Heart right ventricle (tissue), 16 donors: Measurements from ENCODE around the gene MAP4K4. TPM values are rescaled to one million over a fixed set of nuclear protein-coding genes. Genes with fewer than 3 reads are reported as not detected.

Experiments
- ATAC-seq, 8 donors: fragments of 200-7000 bp; cut with Tn5 transposase; one replicate each; pipeline ENCODE4 v1.9.1; 2020; ENCODE audit warnings: mild to moderate bottlenecking in 8 of 8, moderate library complexity in 8 of 8, moderate number of reproducible peaks in 1 of 8
- DNase-seq, 2 donors: peaks; one replicate each; pipeline ENCODE4 v3.0.0-alpha.2; 2020
- H3K27ac ChIP-seq, 10 donors: fragments of 200-600 bp; sonication (generic) in 2 of 10; one replicate each; pipeline versions ENCODE4 v1.5.0 to v1.8.0; 2020 to 2022; ENCODE audit warnings: mild to moderate bottlenecking in 3 of 10
- H3K27me3 ChIP-seq, 7 donors: fragments of 200-600 bp; one replicate each; pipeline ENCODE4 v1.8.0; 2021 to 2022; ENCODE audit warnings: mild to moderate bottlenecking in 2 of 7
- H3K36me3 ChIP-seq, 9 donors: fragments of 200-600 bp; sonication (generic) in 1 of 9; one replicate each; pipeline versions ENCODE4 v1.5.0 to v1.8.0; 2020 to 2022; ENCODE audit warnings: mild to moderate bottlenecking in 2 of 9
- H3K4me1 ChIP-seq, 9 donors: fragments of 200-600 bp; sonication (generic) in 1 of 9; one replicate each; pipeline versions ENCODE4 v1.5.0 to v1.8.0; 2020 to 2022; ENCODE audit warnings: mild to moderate bottlenecking in 4 of 9
- H3K4me3 ChIP-seq, 10 donors: fragments of 200-600 bp; sonication (generic) in 2 of 10; one replicate each; pipeline versions ENCODE4 v1.5.0 to v1.8.0; 2020 to 2022; ENCODE audit warnings: mild to moderate bottlenecking in 7 of 10, moderate library complexity in 2 of 10
- H3K9me3 ChIP-seq, 11 donors: fragments of 200-600 bp in 10 of 11; sonication (generic) in 2 of 11; one replicate each; pipeline versions ENCODE4 v1.5.0 to v1.8.0; 2013 to 2022; ENCODE audit warnings: mild to moderate bottlenecking in 2 of 11, control low read depth in 1 of 11, moderate library complexity in 1 of 11
- WGBS, 2 donors: extraction: QIAGEN DNeasy Blood & Tissue Kit; methylation state at CpG; one replicate each; pipeline ENCODE4 v1.1.7; 2013; ENCODE audit warnings: inconsistent platforms in 1 of 2; 5-methylcytosine and 5-hydroxymethylcytosine counted together
- intact Hi-C, 10 donors: fragments of 100-400 bp; cut with DNase I; formaldehyde crosslinking; loops; one replicate each; pipeline versions ENCODE4 v1.11.1 to v1.14.2; 2022
- polyA plus RNA-seq, 2 donors: library from polyadenylated mRNA; stranded (reverse); fragments of 200-250 nt; gene quantifications; one replicate each; pipeline ENCODE4 v1.2.3, GENCODE V29; 2013
- total RNA-seq, 10 donors: library from RNA; stranded (reverse); fragmentation: NEBNext Ultra II Directional in 3 of 10; extraction: Animal tissue kit (Norgen Biotek cat#: 25700) in 3 of 10; gene quantifications; one replicate each; pipeline versions ENCODE4 v1.2.1 to v1.2.4, GENCODE V29; 2021 to 2023
- TF ChIP-seq, protein P1 (sequence below), 9 donors: fragments of 200-600 bp; sonication (generic) in 2 of 9; IDR thresholded peaks; one replicate each; pipeline versions ENCODE4 v1.5.0 to v1.8.0; 2021 to 2022; ENCODE audit warnings: antibody characterized with exemption in 9 of 9, mild to moderate bottlenecking in 5 of 9, moderate library complexity in 1 of 9
- donor health status: Arrhythmogenic right ventricular cardiomyopathy.
- donor health status: ischemic (EF 13 %, LVEDD 7.1; RV severe dilation, severe dysfunction).
- donor health status: healthy with polysubstance abuse.
- donor health status: DM: no; HTN: yes; CAD: no.
- donor health status: DM: no; HTN: no; CAD: no.
- donor health status: ischemic (EF 25% LVEDD 6.9; RV normal size, moderate dysfunction).
- donor health status: ischemic (EF 25% LVEDD 5.7; RV mildly dilated, moderate dysfunction).
- donor health status: healthy.
- donor health status: DM: yes; HTN: yes; CAD: no.
- donor health status: Ischemic cardiomyopathy.
- donor health status: ischemic (EF 35%, LVEDD 5.7; RV mildly dilated, moderate dysfunction).
- donor health status: nonischemic (EF 11% LVEDD 7.7; RV severe dilation, severe dysfunction).
- donor health status: DM: yes; HTN: yes; CAD: no.
- donor health status: PGD.
- donor health status: ischemic (EF 29% LVEDD 5.4; RV normal size, mild dysfunction).
- donor health status: nonischemic (EF 23%, LVEDD 6.1; RV moderate dilation, normal function).

The MAP4K4 gene
- total and polyA plus RNA-seq, 12 donors = 44.3 to 116 (median 86.1) TPM

DNA sequence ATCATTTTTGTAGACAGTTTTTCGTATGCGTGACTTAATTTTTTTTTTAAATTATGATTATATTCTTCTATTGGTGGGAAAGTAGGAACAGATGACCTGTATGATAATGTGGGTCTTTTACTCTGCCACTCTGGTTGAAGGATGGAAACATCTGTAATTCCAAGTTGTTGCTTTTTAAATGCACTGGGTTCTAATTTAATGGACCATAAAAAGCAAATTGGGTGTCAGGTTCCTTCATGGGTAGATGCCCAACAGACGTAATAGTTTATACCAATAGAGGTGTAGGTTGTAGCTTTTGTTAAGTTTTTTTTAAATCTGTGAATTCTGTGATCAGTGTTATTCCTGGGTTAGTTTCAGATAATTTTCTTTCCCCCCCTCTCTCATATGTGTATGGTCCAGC lies 117.6 kb downstream of the MAP4K4 start:
- peak overlapping the region in 1 of 10 donors; percentile 10 for H3K27ac ChIP-seq
- peaks cover 8 to 93% (median 70%) of the 10 kb centered on the region in 9 donors for H3K4me1 ChIP-seq

DNA sequence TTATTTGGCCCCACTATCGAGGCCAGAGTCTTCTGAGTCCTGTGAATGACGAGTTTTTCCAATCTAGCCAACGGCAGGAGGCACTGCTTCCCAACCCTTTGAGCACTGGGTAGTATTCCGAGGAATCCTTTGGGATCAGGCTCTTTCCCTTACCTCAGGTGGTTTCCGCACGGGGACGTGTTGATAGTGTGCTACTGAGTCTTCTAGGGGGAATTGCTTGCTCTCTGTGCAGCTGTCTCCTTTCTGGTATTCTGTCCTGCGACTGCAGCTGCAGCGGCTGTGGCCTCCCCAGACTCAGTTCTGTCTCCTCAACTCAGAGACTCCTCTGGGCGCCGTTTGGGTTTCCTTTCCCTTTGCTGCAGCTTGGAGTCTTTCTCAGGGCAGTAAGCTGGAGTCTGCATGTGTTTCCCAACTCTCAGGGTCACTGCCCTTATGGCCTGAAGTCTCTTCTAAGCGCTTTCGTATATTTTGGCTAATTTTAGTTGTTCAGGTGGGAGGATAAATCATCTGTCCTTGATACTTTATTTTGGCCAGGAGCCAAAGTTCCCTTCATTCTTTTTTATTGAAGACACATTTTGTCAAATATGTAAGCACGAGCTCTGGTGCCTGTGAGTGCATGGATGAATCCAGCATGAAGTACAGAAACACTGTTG lies 118.4 kb downstream of the MAP4K4 start:
- intact Hi-C loops = no loop called here
- WGBS, 2 donors = 51 to 59% methylated on average over 14 of the region's 14 CpGs
- Histone ChIP-seq H3K4me3 (no peak overlapping the region), H3K27ac (peak overlapping the region in 5 of 10 donors; percentile 1 to 34 (median 17)), H3K27me3 (no peaks in the 10 kb centered on the region), H3K36me3 (no peaks in the 10 kb centered on the region), H3K4me1 (peaks cover 10 to 95% (median 77%) of the 10 kb centered on the region in 9 donors), H3K9me3 (no peaks in the 10 kb centered on the region)
- ATAC-seq (peak in 6 of 8 donors; percentile 19 to 56 (median 36)), DNase-seq (no peak)
- TF ChIP-seq, protein P1, sequence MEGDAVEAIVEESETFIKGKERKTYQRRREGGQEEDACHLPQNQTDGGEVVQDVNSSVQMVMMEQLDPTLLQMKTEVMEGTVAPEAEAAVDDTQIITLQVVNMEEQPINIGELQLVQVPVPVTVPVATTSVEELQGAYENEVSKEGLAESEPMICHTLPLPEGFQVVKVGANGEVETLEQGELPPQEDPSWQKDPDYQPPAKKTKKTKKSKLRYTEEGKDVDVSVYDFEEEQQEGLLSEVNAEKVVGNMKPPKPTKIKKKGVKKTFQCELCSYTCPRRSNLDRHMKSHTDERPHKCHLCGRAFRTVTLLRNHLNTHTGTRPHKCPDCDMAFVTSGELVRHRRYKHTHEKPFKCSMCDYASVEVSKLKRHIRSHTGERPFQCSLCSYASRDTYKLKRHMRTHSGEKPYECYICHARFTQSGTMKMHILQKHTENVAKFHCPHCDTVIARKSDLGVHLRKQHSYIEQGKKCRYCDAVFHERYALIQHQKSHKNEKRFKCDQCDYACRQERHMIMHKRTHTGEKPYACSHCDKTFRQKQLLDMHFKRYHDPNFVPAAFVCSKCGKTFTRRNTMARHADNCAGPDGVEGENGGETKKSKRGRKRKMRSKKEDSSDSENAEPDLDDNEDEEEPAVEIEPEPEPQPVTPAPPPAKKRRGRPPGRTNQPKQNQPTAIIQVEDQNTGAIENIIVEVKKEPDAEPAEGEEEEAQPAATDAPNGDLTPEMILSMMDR (IDR thresholded peaks at IDR 0.05) = peak in 2 of 9 donors; percentile 5 to 17

More for the DNA sequence above, 117.6 kb downstream of the MAP4K4 start:
- H3K9me3 ChIP-seq = no peaks in the 10 kb centered on the region
- no peaks in the 10 kb centered on the region for H3K36me3 ChIP-seq
- H3K4me3 ChIP-seq = no peak overlapping the region
- no peak for DNase-seq
- H3K27me3 ChIP-seq = no peaks in the 10 kb centered on the region
- intact Hi-C loops = no loop called here
- TF ChIP-seq, protein P1 (IDR thresholded peaks at IDR 0.05) = no peak
- no peak for ATAC-seq
- 97 to 98% methylated on average over 3 of the region's 3 CpGs for WGBS, 2 donors

DNA sequence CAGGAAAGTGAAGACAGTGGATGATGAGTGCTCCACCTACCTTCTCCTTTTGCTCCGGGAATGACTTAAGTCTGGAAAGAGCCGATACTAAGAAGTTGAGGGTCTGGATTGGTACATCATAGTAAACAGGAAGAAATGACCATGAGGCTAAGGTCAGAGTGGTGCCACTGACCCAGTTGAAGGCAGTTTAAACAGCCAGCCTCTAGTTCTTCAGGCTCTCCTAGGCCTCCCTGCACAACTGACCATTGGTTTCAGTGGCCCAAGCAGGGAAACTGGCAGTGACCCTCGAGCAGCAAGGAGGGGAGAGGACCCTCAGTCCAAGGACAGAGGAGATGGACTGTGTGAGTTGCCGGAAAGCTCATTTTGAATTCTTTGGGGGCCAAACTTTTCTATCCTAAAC lies 119.1 kb downstream of the MAP4K4 start:
- Histone ChIP-seq H3K4me1 (peaks cover 11 to 95% (median 76%) of the 10 kb centered on the region in 9 donors), H3K27ac (peak overlapping the region in 3 of 10 donors; percentile 1 to 34 (median 28)), H3K9me3 (no peaks in the 10 kb centered on the region), H3K4me3 (no peak overlapping the region), H3K27me3 (no peaks in the 10 kb centered on the region), H3K36me3 (no peaks in the 10 kb centered on the region)
- TF ChIP-seq, protein P1 (IDR thresholded peaks at IDR 0.05) = no peak
- peak in 1 of 8 donors; percentile 18 for ATAC-seq
- WGBS, 2 donors = 71 to 81% methylated on average over 4 of the region's 4 CpGs
- DNase-seq = no peak
- intact Hi-C loops = no loop called here

DNA sequence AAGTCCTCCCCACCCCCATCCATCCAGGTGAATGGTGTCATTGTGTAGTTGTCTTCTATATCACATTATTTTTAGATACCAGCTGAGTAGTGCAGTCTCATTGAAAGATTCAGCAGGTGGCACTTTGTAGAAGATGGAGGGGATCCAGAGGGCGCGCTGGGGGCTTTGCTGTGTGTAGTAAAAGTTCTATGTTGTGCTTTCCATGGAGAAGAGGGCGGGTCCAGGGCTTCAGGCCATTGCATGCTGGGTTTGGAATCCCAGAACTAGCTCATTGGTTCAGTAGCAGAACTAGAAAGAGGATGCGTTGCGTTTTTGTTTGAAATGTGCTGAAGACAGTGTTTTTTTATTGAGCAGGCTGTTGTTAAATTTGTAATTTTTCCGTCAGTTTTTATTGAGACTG lies 120.0 kb downstream of the MAP4K4 start:
- intact Hi-C loops = no loop called here
- Histone ChIP-seq H3K27me3 (no peaks in the 10 kb centered on the region), H3K4me1 (peaks cover 11 to 91% (median 68%) of the 10 kb centered on the region in 9 donors), H3K36me3 (no peaks in the 10 kb centered on the region), H3K9me3 (no peaks in the 10 kb centered on the region), H3K27ac (peak overlapping the region in 1 of 10 donors; percentile 42), H3K4me3 (no peak overlapping the region)
- WGBS, 2 donors = 95% methylated on average over 6 of the region's 6 CpGs
- TF ChIP-seq, protein P1 (IDR thresholded peaks at IDR 0.05) = no peak
- DNase-seq (no peak), ATAC-seq (no peak)
